ENCODE measurements around the gene ASGR2.

GRCh38 chr17:7129311-7129710 is 14.7 kb upstream of the ASGR2 start:
- no peak for TF ChIP-seq POLR2A (IDR thresholded peaks at IDR 0.05)
- TF ChIP-seq, protein P1, sequence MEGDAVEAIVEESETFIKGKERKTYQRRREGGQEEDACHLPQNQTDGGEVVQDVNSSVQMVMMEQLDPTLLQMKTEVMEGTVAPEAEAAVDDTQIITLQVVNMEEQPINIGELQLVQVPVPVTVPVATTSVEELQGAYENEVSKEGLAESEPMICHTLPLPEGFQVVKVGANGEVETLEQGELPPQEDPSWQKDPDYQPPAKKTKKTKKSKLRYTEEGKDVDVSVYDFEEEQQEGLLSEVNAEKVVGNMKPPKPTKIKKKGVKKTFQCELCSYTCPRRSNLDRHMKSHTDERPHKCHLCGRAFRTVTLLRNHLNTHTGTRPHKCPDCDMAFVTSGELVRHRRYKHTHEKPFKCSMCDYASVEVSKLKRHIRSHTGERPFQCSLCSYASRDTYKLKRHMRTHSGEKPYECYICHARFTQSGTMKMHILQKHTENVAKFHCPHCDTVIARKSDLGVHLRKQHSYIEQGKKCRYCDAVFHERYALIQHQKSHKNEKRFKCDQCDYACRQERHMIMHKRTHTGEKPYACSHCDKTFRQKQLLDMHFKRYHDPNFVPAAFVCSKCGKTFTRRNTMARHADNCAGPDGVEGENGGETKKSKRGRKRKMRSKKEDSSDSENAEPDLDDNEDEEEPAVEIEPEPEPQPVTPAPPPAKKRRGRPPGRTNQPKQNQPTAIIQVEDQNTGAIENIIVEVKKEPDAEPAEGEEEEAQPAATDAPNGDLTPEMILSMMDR (IDR thresholded peaks at IDR 0.05) = no peak
